ENCODE data around the gene LANCL3. TPM values are rescaled to one million over a fixed set of nuclear protein-coding genes. Genes with fewer than 3 reads are reported as not detected.

The LANCL3 gene
- total RNA-seq, 1 experiment from 2014 or later, result 0.03 TPM

DNA sequence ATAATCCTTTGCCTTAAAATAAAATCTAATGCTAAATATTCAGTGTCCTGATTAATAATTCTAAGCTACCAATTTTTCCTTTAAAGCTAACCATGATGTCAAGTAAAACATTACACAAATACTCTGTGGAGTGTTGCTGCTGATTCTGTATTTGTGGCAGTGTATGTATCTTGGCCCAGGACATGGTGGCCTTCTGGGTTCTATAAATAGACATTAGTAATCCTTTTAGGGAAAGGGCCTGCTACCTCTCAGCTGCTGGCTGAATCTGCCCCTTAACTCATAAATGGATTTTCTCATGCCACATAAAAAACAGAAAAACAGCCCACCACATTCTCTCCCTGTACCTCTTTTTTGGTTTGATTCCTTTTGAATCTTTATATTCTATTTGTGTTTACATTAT is 113.0 kb downstream of the LANCL3 start:
- no peaks in the 10 kb centered on the region for H3K36me3 ChIP-seq (ENCODE audit: control insufficient read depth, insufficient read depth, low read length)
- H3K27ac ChIP-seq (ENCODE audit: low read length), result no peak overlapping the region
- H3K4me1 ChIP-seq (ENCODE audit: control insufficient read depth, insufficient read depth, low read length), result no peaks in the 10 kb centered on the region
- no peak for DNase-seq (ENCODE audit: low read depth, low spot score)
- no TSS peak for BruUV-seq (replicated peaks)
- TF ChIP-seq TCF7L2 (IDR thresholded peaks at IDR 0.05; ENCODE audit: low read depth, low read length) (no peak), POLR2AphosphoS5 (IDR thresholded peaks at IDR 0.05; ENCODE audit: low read depth, low read length) (no peak), SIN3A (IDR thresholded peaks at IDR 0.05; ENCODE audit: borderline replicate concordance, insufficient read depth, low read depth, low read length) (no peak)
- TF ChIP-seq, protein P1, sequence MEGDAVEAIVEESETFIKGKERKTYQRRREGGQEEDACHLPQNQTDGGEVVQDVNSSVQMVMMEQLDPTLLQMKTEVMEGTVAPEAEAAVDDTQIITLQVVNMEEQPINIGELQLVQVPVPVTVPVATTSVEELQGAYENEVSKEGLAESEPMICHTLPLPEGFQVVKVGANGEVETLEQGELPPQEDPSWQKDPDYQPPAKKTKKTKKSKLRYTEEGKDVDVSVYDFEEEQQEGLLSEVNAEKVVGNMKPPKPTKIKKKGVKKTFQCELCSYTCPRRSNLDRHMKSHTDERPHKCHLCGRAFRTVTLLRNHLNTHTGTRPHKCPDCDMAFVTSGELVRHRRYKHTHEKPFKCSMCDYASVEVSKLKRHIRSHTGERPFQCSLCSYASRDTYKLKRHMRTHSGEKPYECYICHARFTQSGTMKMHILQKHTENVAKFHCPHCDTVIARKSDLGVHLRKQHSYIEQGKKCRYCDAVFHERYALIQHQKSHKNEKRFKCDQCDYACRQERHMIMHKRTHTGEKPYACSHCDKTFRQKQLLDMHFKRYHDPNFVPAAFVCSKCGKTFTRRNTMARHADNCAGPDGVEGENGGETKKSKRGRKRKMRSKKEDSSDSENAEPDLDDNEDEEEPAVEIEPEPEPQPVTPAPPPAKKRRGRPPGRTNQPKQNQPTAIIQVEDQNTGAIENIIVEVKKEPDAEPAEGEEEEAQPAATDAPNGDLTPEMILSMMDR (IDR thresholded peaks at IDR 0.05), result no peak
- TF ChIP-seq, protein P2, sequence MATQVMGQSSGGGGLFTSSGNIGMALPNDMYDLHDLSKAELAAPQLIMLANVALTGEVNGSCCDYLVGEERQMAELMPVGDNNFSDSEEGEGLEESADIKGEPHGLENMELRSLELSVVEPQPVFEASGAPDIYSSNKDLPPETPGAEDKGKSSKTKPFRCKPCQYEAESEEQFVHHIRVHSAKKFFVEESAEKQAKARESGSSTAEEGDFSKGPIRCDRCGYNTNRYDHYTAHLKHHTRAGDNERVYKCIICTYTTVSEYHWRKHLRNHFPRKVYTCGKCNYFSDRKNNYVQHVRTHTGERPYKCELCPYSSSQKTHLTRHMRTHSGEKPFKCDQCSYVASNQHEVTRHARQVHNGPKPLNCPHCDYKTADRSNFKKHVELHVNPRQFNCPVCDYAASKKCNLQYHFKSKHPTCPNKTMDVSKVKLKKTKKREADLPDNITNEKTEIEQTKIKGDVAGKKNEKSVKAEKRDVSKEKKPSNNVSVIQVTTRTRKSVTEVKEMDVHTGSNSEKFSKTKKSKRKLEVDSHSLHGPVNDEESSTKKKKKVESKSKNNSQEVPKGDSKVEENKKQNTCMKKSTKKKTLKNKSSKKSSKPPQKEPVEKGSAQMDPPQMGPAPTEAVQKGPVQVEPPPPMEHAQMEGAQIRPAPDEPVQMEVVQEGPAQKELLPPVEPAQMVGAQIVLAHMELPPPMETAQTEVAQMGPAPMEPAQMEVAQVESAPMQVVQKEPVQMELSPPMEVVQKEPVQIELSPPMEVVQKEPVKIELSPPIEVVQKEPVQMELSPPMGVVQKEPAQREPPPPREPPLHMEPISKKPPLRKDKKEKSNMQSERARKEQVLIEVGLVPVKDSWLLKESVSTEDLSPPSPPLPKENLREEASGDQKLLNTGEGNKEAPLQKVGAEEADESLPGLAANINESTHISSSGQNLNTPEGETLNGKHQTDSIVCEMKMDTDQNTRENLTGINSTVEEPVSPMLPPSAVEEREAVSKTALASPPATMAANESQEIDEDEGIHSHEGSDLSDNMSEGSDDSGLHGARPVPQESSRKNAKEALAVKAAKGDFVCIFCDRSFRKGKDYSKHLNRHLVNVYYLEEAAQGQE (IDR thresholded peaks at IDR 0.05; ENCODE audit: insufficient read depth in 1 of 2, low read depth in 2 of 2, low read length in 1 of 2), result no peak
- in situ Hi-C loops (cut with HindIII; ENCODE audit: low pct_unique_long_range_greater_than_20kb, low sequenced_read_pairs) (no loop called here), intact Hi-C loops (cut with micrococcal nuclease; ENCODE audit: unreplicated experiment) (no loop called here)
- H3K4me3 ChIP-seq (ENCODE audit: low read depth in 2 of 2, low read length in 2 of 2), result no peak overlapping the region
- H3K27me3 ChIP-seq (ENCODE audit: control insufficient read depth, insufficient read depth, low read length), result no peaks in the 10 kb centered on the region
- ChIA-PET CTCF (no interaction called here), POLR2A (no interaction called here)
- no peaks in the 10 kb centered on the region for H3K9me3 ChIP-seq (ENCODE audit: control insufficient read depth, insufficient read depth, low read depth, low read length)
- ATAC-seq, result no peak

DNA sequence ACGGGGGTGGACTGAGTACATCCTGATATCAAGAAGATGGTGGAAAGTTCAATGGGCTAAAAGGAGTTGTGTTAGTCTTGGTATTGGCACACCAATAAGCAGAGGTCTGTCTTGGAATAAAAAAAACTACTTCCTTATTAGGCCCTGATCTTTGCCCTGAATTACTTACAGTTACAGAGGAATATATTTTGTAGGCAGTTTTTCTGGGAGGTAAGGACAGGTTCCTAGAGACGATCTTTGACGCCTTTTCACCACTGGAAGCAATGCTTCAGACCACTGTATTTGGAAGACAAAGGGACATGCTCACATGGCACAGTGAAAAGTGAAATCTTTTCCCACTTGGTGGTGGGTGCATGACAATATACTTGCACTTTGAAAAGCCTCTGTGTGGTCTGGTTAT is 113.5 kb downstream of the LANCL3 start:
- in situ Hi-C loops (cut with HindIII; ENCODE audit: low pct_unique_long_range_greater_than_20kb, low sequenced_read_pairs) (no loop called here), intact Hi-C loops (cut with micrococcal nuclease; ENCODE audit: unreplicated experiment) (no loop called here)
- Histone ChIP-seq H3K4me3 (ENCODE audit: low read depth in 2 of 2, low read length in 2 of 2) (peak overlapping the region; percentile 26 to 37), H3K27me3 (ENCODE audit: control insufficient read depth, insufficient read depth, low read length) (no peaks in the 10 kb centered on the region), H3K27ac (ENCODE audit: low read length) (no peak overlapping the region), H3K36me3 (ENCODE audit: control insufficient read depth, insufficient read depth, low read length) (no peaks in the 10 kb centered on the region), H3K9me3 (ENCODE audit: control insufficient read depth, insufficient read depth, low read depth, low read length) (no peaks in the 10 kb centered on the region), H3K4me1 (ENCODE audit: control insufficient read depth, insufficient read depth, low read length) (no peaks in the 10 kb centered on the region)
- BruUV-seq (replicated peaks), result no TSS peak
- TF ChIP-seq TCF7L2 (IDR thresholded peaks at IDR 0.05; ENCODE audit: low read depth, low read length), result no peak
- TF ChIP-seq, protein P2 (IDR thresholded peaks at IDR 0.05; ENCODE audit: insufficient read depth in 1 of 2, low read depth in 2 of 2, low read length in 1 of 2), result no peak
- TF ChIP-seq, protein P1 (IDR thresholded peaks at IDR 0.05), result no peak
- TF ChIP-seq SIN3A (IDR thresholded peaks at IDR 0.05; ENCODE audit: borderline replicate concordance, insufficient read depth, low read depth, low read length), result no peak
- TF ChIP-seq POLR2AphosphoS5 (IDR thresholded peaks at IDR 0.05; ENCODE audit: low read depth, low read length), result no peak
- DNase-seq (ENCODE audit: low read depth, low spot score) (no peak), ATAC-seq (no peak; the same call in 1 of the 2 replicates)
- ChIA-PET CTCF (no interaction called here), POLR2A (no interaction called here)

Data from Panc1 (cell line).